DMS 273 treated with DMSO at 0.1 percent for 48 hours (cell line): ENCODE results near the gene ZNF26.

Experiments used
- DNase-seq: peaks from one replicate; lab custom pipeline; 2025; lab: John Stamatoyannopoulos, UW

The ZNF26 gene

DNA sequence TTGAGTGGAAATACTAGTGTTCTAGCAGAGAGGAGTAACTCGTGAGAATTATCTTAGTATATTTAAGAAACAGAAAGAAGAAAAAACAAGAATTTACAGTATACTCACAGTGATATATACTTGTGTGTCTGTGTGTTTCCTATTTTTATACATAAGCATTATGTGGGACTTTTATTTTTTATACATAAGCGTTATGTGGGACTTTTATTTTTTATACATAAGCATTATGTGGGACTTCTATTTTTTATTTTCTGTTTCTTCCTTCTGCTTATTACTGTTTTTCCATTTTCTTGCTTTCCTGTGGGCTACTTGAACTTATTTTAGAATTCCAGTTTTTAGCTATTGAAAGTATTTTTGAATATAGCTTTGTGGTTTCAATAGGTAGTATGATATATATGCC, 87.7 kb downstream of the ZNF26 start:
- DNase-seq: no peak
